ENCODE results near the gene TERT. TPM values are rescaled to one million over a fixed set of nuclear protein-coding genes. Genes with fewer than 3 reads are reported as not detected.

The TERT gene
- polyA plus RNA-seq, 1 donor from 2014 or later, result not detected

- no peak overlapping the region for H3K4me2 ChIP-seq (ENCODE audit: low read length)
- H3K36me3 ChIP-seq (ENCODE audit: insufficient read depth, low read length), result no peaks in the 10 kb centered on the region
- no peak overlapping the region for H3K27ac ChIP-seq (ENCODE audit: low read length)
- no peaks in the 10 kb centered on the region for H3F3A ChIP-seq (ENCODE audit: insufficient read depth, low read length, poor library complexity, severe bottlenecking)
- no peak overlapping the region for H3K9ac ChIP-seq (ENCODE audit: low read length)
- H4K20me1 ChIP-seq (ENCODE audit: insufficient read depth), result no peaks in the 10 kb centered on the region
- no peaks in the 10 kb centered on the region for H3K79me2 ChIP-seq (replicated peaks; ENCODE audit: insufficient read depth, low read length)
- no peak overlapping the region for H2AFZ ChIP-seq (ENCODE audit: low read depth, low read length)
- TF ChIP-seq SMC3 (conservative IDR thresholded peaks at IDR 0.05; ENCODE audit: poor library complexity) (no peak), RAD21 (conservative IDR thresholded peaks at IDR 0.05) (no peak), EP300 (conservative IDR thresholded peaks at IDR 0.05; ENCODE audit: poor library complexity, severe bottlenecking) (no peak), REST (IDR thresholded peaks at IDR 0.05; ENCODE audit: borderline replicate concordance) (no peak), MXI1 (conservative IDR thresholded peaks at IDR 0.05; ENCODE audit: poor library complexity, severe bottlenecking) (no peak)
- H3K27me3 ChIP-seq (ENCODE audit: insufficient read depth, low read depth, low read length), result no peaks in the 10 kb centered on the region
- H3K4me3 ChIP-seq (ENCODE audit: low read length), result no peak overlapping the region
- H3K9me2 ChIP-seq (ENCODE audit: insufficient read depth, low read length), result no peaks in the 10 kb centered on the region
- no peaks in the 10 kb centered on the region for H3K9me3 ChIP-seq (ENCODE audit: low read length)
Measured at GRCh38 chr5:1212271-1212670, 82.6 kb downstream of the TERT start.

- no peak overlapping the region for H3K9ac ChIP-seq (ENCODE audit: low read length)
- TF ChIP-seq TAF1 (IDR thresholded peaks at IDR 0.05; ENCODE audit: low read depth) (no peak), EP300 (conservative IDR thresholded peaks at IDR 0.05; ENCODE audit: poor library complexity, severe bottlenecking) (no peak), EZH2 (IDR thresholded peaks at IDR 0.05; ENCODE audit: borderline replicate concordance, insufficient read depth, low read length, poor library complexity, severe bottlenecking) (no peak), CTCF (IDR thresholded peaks at IDR 0.05; ENCODE audit: poor library complexity, severe bottlenecking) (no peak), SMC3 (conservative IDR thresholded peaks at IDR 0.05; ENCODE audit: poor library complexity) (no peak), RAD21 (conservative IDR thresholded peaks at IDR 0.05) (no peak), REST (IDR thresholded peaks at IDR 0.05; ENCODE audit: borderline replicate concordance) (no peak), MXI1 (conservative IDR thresholded peaks at IDR 0.05; ENCODE audit: poor library complexity, severe bottlenecking) (no peak), POLR2AphosphoS5 (IDR thresholded peaks at IDR 0.05) (no peak)
- no peaks in the 10 kb centered on the region for H3F3A ChIP-seq (ENCODE audit: insufficient read depth, low read length, poor library complexity, severe bottlenecking)
- H3K4me3 ChIP-seq (ENCODE audit: low read length), result no peak overlapping the region
- no peaks in the 10 kb centered on the region for H4K20me1 ChIP-seq (ENCODE audit: insufficient read depth)
- H3K27me3 ChIP-seq (ENCODE audit: insufficient read depth, low read depth, low read length), result no peaks in the 10 kb centered on the region
- H3K9me2 ChIP-seq (ENCODE audit: insufficient read depth, low read length), result no peaks in the 10 kb centered on the region
- H2AFZ ChIP-seq (ENCODE audit: low read depth, low read length), result no peak overlapping the region
- H3K79me2 ChIP-seq (replicated peaks; ENCODE audit: insufficient read depth, low read length), result no peaks in the 10 kb centered on the region
- H3K9me3 ChIP-seq (ENCODE audit: low read length), result no peaks in the 10 kb centered on the region
- no peak overlapping the region for H3K27ac ChIP-seq (ENCODE audit: low read length)
- H3K36me3 ChIP-seq (ENCODE audit: insufficient read depth, low read length), result no peaks in the 10 kb centered on the region
- H3K4me2 ChIP-seq (ENCODE audit: low read length), result no peak overlapping the region
Measured at GRCh38 chr5:1211701-1212100, 83.2 kb downstream of the TERT start.

All from neural cell (in vitro differentiated cells).